OCI-LY7 (cell line): ENCODE results near the gene PIK3R6. TPM values are rescaled to one million over a fixed set of nuclear protein-coding genes. Genes with fewer than 3 reads are reported as not detected.

Experiments
- BruUV-seq: library from RNA; stranded (reverse); fragments of 400-500 nt; replicated peaks from 2 replicates; lab custom pipeline; 2021; lab: Mats Ljungman, UMichigan
- CTCF ChIA-PET: fragments of 300-600 bp; sonication (Branson Sonifier 250); formaldehyde crosslinking; loops from one replicate; lab custom pipeline; 2022; ENCODE audit warnings: antibody characterized with exemption; ENCODE audit not compliant: unreplicated experiment; lab: Charles Lee
- POLR2A ChIA-PET: fragments of 300-600 bp; sonication (Branson Sonifier 250); formaldehyde crosslinking; loops from one replicate; lab custom pipeline; 2022; ENCODE audit warnings: antibody characterized with exemption; lab: Charles Lee
- DNase-seq: peaks from one replicate; pipeline ENCODE4 v3.0.0-alpha.2; 2015; ENCODE audit warnings: low spot score
- H2AFZ ChIP-seq: fragments of 200-600 bp; sonication (generic), shearing (Covaris generic); 2 replicates; pipeline ENCODE4 v1.6.1; 2014; ENCODE audit warnings: mild to moderate bottlenecking, antibody characterized with exemption, low read length, moderate library complexity
- H3K27ac ChIP-seq: fragments of 200-600 bp; sonication (generic); 2 replicates; pipeline ENCODE4 v1.5.1; 2014; ENCODE audit warnings: mixed run types, low read depth, mild to moderate bottlenecking, moderate library complexity, low read length, inconsistent platforms; ENCODE audit not compliant: poor library complexity, severe bottlenecking
- H3K36me3 ChIP-seq: fragments of 200-600 bp; sonication (generic); 2 replicates; pipeline ENCODE4 v1.6.1; 2014; ENCODE audit warnings: mild to moderate bottlenecking, antibody characterized with exemption, low read length, moderate library complexity, mixed read lengths; ENCODE audit not compliant: insufficient read depth
- H3K4me1 ChIP-seq: fragments of 200-600 bp; sonication (generic); 2 replicates; pipeline ENCODE4 v1.5.1; 2014; ENCODE audit warnings: mild to moderate bottlenecking, low read length; ENCODE audit not compliant: insufficient read depth, poor library complexity, severe bottlenecking
- H3K4me2 ChIP-seq: fragments of 200-600 bp; sonication (generic); 2 replicates; pipeline ENCODE4 v1.6.1; 2014; ENCODE audit warnings: mild to moderate bottlenecking, low read length
- H3K4me3 ChIP-seq: fragments of 200-600 bp; sonication (generic); 2 replicates; pipeline ENCODE4 v1.5.1; 2014; ENCODE audit warnings: mild to moderate bottlenecking, low read depth, low read length; ENCODE audit not compliant: poor library complexity, severe bottlenecking
- H3K79me2 ChIP-seq: fragments of 200-600 bp; sonication (generic); 2 replicates; pipeline ENCODE4 v1.6.1; 2016; ENCODE audit warnings: low read depth, mild to moderate bottlenecking, low read length, moderate library complexity, mixed read lengths; ENCODE audit not compliant: insufficient read depth
- H3K9me2 ChIP-seq: fragments of 200-600 bp; sonication (generic); 2 replicates; pipeline ENCODE4 v1.6.1; 2016; ENCODE audit warnings: mild to moderate bottlenecking, low read length, mixed read lengths; ENCODE audit not compliant: insufficient read depth
- H3K9me3 ChIP-seq: fragments of 200-600 bp; sonication (generic); 2 replicates; pipeline ENCODE4 v1.6.1; 2014; ENCODE audit warnings: mild to moderate bottlenecking, mixed run types, low read length, mixed read lengths
- H4K20me1 ChIP-seq: fragments of 200-600 bp; sonication (generic); 2 replicates; pipeline ENCODE4 v1.6.1; 2014; ENCODE audit warnings: mild to moderate bottlenecking, antibody characterized with exemption, low read length, moderate library complexity, mixed read lengths; ENCODE audit not compliant: insufficient read depth
- EZH2phosphoT487 ChIP-seq: fragments of 200-600 bp; sonication (generic); IDR thresholded peaks from 2 replicates; pipeline ENCODE4 v1.6.1; 2018; ENCODE audit warnings: low read depth, borderline replicate concordance, mild to moderate bottlenecking, mixed run types, antibody characterized with exemption, low read length, moderate library complexity, mixed read lengths
- intact Hi-C: fragments of 100-400 bp; cut with micrococcal nuclease; formaldehyde crosslinking; loops from one replicate; pipeline ENCODE4 v1.10.0; 2022; ENCODE audit not compliant: unreplicated experiment
- total RNA-seq, 2 experiments: library from RNA; depleted of rRNA in 1 of 2; stranded (reverse); fragments of >200 nt in 1 of 2; shearing (Covaris generic) in 1 of 2; gene quantifications; 2 replicates each; pipeline ENCODE4 v1.2.3, GENCODE V29; 2014 to 2022
- TF ChIP-seq, protein P1 (sequence below): fragments of 200-600 bp; sonication (generic); conservative IDR thresholded peaks from 2 replicates; pipeline ENCODE4 v1.5.1; 2014; ENCODE audit warnings: mild to moderate bottlenecking, antibody characterized with exemption, low read length, moderate library complexity, mixed read lengths

The PIK3R6 gene
- total RNA-seq, 2 experiments from 2014 or later = not detected

DNA sequence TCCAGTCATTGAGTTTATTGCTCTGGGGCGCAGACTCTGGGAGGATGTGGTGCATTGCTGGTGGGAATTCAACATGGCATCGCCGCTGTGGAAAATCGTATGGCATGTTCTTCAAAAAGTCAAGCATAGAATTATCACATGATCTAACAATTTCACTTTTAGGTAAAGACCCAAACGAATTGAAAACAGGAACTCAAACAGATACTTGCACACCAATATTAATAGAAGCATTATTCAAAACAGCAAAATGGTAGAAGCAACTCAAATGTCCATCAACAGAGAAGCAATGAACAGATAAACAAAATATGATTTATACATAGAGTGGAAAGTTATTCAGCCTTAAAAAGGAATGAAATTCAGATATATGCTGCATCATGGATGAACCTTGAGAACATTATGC is 15.9 kb downstream of the PIK3R6 start:
- no peak overlapping the region for H3K4me3 ChIP-seq
- no peak overlapping the region for H2AFZ ChIP-seq
- no peaks in the 10 kb centered on the region for H3K9me3 ChIP-seq
- POLR2A ChIA-PET = no interaction called here
- intact Hi-C loops = no loop called here
- H3K79me2 ChIP-seq = no peaks in the 10 kb centered on the region
- TF ChIP-seq, protein P1, sequence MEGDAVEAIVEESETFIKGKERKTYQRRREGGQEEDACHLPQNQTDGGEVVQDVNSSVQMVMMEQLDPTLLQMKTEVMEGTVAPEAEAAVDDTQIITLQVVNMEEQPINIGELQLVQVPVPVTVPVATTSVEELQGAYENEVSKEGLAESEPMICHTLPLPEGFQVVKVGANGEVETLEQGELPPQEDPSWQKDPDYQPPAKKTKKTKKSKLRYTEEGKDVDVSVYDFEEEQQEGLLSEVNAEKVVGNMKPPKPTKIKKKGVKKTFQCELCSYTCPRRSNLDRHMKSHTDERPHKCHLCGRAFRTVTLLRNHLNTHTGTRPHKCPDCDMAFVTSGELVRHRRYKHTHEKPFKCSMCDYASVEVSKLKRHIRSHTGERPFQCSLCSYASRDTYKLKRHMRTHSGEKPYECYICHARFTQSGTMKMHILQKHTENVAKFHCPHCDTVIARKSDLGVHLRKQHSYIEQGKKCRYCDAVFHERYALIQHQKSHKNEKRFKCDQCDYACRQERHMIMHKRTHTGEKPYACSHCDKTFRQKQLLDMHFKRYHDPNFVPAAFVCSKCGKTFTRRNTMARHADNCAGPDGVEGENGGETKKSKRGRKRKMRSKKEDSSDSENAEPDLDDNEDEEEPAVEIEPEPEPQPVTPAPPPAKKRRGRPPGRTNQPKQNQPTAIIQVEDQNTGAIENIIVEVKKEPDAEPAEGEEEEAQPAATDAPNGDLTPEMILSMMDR = no peak
- TF ChIP-seq EZH2phosphoT487 = no peak
- no peak overlapping the region for H3K4me2 ChIP-seq
- CTCF ChIA-PET = no interaction called here
- BruUV-seq = no TSS peak
- no peak for DNase-seq
- no peaks in the 10 kb centered on the region for H3K9me2 ChIP-seq
- no peaks in the 10 kb centered on the region for H4K20me1 ChIP-seq
- H3K27ac ChIP-seq = no peak overlapping the region
- no peaks in the 10 kb centered on the region for H3K36me3 ChIP-seq
- peaks cover 13% of the 10 kb centered on the region for H3K4me1 ChIP-seq

DNA sequence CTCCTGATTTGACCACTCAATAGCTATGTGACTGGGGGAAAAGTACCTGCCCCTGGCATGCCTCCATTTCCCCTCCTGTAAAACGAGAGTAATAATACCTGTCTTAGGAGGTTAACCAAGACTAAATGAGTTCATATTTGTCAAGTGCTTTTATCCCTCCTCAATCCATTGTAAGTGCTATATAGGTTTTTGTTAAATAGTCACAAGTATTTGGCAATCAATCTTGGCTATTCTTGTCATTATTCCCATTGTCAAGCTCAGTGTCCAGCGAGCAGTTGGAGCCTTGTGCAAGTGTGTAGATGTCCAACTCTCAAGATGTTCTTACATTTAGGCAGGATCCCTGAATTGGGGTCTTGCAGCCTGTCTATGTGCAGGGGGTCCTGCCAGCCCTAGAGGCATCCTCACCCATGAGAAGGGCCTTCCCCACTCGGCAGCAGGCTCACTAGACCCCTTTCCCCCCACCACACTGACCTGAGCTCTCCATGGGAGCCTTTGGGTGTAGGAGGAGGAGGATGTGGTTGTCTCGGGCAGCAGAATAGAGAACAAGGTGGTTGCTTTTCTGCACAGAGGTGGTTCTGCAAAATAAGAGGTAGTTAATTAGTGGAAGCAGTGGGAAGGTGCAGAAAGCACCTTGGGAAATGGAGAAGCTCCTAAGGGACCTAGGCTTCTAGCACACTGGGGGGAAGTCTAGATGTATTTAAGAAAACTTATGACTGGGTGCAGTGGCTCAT is 18.0 kb downstream of the PIK3R6 start:
- Histone ChIP-seq H3K4me2 (no peak overlapping the region), H3K4me3 (no peak overlapping the region), H3K79me2 (no peaks in the 10 kb centered on the region), H2AFZ (no peak overlapping the region), H3K9me2 (no peaks in the 10 kb centered on the region), H3K4me1 (no peaks in the 10 kb centered on the region), H3K36me3 (no peaks in the 10 kb centered on the region), H3K27ac (no peak overlapping the region), H4K20me1 (no peaks in the 10 kb centered on the region), H3K9me3 (no peaks in the 10 kb centered on the region)
- BruUV-seq = no TSS peak
- intact Hi-C loops = no loop called here
- no peak for DNase-seq
- CTCF ChIA-PET = no interaction called here
- TF ChIP-seq, protein P1 = no peak
- TF ChIP-seq EZH2phosphoT487 = no peak
- POLR2A ChIA-PET = no interaction called here

DNA sequence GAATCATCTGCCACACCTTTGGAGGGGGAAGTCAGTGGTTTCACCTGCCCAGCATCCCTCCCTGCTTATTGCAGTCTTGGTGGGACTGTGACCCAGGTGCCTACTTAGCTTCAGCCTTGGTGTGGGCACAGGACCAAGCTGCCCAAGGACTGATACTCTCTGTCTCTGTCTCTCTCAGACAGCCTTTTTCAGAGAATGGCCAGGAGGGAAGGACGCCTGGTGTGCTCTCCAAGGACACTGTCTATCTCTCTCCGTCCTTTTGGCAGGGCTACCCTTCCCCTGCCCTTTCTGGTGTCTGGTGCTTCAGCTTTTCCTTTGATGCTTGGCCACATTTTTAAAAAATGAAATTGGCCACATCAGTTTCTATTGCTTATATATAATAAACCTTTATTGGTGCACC is 19.6 kb downstream of the PIK3R6 start:
- no peaks in the 10 kb centered on the region for H3K9me3 ChIP-seq
- no peaks in the 10 kb centered on the region for H3K9me2 ChIP-seq
- no TSS peak for BruUV-seq
- CTCF ChIA-PET = no interaction called here
- no peak overlapping the region for H2AFZ ChIP-seq
- no peaks in the 10 kb centered on the region for H3K36me3 ChIP-seq
- DNase-seq = no peak
- H3K4me3 ChIP-seq = no peak overlapping the region
- no peak for TF ChIP-seq EZH2phosphoT487
- TF ChIP-seq, protein P1 = no peak
- intact Hi-C loops = no loop called here
- no peak overlapping the region for H3K4me2 ChIP-seq
- no peaks in the 10 kb centered on the region for H3K79me2 ChIP-seq
- no peaks in the 10 kb centered on the region for H4K20me1 ChIP-seq
- H3K4me1 ChIP-seq = no peaks in the 10 kb centered on the region
- no peak overlapping the region for H3K27ac ChIP-seq
- POLR2A ChIA-PET = no interaction called here
